Ramos (cell line): ENCODE data around the gene MIA3.
"Not testable (repeated sequence)": the region's sequence is repeated elsewhere in the genome, so short reads cannot be mapped to it uniquely, and the experiment has no call there.

Experiments used
- in situ Hi-C: fragments of 300-500 bp; cut with MboI; formaldehyde crosslinking; loops from one replicate; pipeline ENCODE4 v1.14.3; 2022; ENCODE audit warnings: low sequenced_read_pairs; ENCODE audit not compliant: unreplicated experiment

The MIA3 gene

DNA sequence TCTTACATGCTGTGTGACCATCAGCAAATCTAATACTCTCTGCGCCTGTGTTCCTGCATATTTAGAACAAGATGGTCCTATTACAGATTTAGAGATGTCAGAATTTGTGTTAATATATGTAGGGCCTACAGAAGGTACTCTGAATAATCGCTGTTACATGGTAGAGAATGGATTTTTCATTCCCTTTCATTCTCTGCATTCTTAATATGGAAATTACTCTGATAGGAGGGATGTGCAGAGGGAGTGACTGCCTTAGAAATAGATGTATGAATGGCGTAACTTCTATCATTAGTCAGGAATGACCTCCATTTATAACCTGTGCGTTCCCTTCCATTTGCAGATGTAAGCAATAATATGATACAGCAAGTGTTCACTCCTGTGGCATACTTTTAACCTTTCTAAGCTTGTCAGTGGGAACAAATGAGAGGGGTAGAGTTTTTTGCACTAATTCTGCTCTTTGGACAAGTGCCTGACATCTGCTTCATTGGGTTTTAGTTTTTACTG, 45.6 kb downstream of the MIA3 start:
- in situ Hi-C loops: no loop called here

- in situ Hi-C loops: no loop called here
Observed at GRCh38 chr1:222665964-222666363, 48.1 kb downstream of the MIA3 start.

DNA sequence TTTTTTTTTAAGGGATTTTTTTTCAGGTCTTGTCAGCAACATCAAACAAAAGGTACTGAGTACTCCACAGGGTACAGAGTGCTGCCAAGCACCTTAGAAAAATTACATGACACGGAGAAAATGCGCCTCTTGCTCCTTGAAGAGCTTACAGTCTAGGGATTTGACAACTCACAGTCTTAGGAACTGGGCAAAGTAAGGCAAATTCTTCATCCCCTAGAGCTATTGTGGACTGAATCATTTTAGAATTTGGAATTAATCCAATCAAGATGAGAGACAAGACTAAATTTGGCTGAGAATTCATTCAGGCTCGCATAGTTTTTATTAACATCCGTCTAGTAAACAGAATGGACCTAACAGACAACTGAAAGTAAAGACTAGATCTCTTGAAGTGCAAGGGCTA, 50.3 kb downstream of the MIA3 start:
- in situ Hi-C loops: not testable (repeated sequence)

GRCh38 chr1:222669107-222669506, 51.2 kb downstream of the MIA3 start:
- in situ Hi-C loops: not testable (repeated sequence)

DNA sequence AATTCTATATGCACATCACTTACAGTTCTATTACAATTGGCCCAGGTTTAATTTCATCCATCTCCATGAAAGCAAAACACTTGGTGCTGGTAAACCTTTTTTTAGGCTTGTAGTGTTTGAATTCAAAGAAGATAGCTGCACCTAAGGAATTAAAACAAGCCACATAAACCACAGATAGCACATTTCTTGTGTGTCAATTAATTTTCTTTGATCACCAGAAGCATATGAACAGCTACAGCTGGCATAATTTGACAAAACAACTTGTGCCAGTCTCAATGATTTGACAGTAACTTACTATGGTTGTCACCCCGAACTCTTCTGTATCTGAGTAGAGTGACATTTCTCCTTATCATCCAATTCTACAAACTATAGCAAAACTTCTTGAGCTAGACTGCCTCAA, 52.2 kb downstream of the MIA3 start:
- in situ Hi-C loops: no loop called here

DNA sequence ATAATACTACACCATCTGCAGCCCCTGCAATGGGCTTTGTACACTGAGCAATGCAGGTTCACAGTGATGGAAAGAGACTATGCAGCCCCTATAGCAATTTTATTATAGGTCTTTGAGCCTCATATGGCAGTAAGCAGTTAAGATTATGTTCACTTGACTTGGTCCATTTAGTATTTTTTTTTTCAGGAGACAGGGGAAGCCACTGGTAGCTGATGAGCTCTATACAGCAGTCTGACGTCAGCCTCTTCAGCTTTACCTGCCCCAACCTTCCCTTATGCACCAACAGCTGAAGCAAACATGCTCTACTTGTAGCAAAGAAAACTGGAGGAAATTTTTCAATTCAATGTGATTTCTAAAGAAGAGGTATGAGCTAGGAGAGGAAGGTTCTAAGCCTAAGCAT, 62.2 kb downstream of the MIA3 start:
- in situ Hi-C loops: no loop called here

DNA sequence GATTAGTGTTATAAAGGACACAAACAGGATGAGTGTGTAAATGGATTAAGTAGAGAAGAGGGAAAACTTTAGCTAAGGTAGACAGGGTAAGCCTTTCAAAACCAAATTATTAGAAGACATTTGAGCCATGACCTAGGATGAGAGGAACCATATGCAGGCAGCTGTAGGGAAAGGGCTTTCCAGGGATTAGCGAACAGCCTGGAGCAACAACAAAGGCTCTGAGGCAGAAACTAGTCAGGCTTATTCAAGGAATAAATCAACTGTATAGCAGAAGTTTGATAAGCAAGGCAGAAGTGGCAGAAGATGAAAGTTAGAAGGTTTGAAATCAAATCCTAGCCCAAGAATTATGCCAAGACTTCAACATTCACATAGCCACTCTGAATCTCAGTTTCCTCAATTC, 73.1 kb downstream of the MIA3 start:
- in situ Hi-C loops: no loop called here

DNA sequence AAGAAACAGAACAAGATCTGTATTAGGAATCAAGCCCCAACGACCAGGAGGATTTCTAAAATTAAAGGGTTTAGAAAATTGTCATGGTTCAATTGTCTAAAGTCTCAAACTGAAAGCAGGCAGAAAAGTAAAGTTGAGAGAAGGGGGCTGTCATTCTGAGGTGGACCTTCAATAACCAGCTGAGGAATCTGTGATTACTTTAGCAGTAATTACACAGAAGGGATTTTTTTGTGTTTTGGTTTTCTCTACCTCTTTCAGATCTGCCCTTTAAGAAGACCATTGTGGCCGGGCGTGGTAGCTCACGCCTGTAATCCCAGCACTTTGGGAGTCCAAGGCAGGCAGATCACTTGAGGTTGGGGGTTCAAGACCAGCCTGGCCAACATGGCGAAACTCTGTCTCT, 77.0 kb downstream of the MIA3 start:
- in situ Hi-C loops: no loop called here

GRCh38 chr1:222696741-222697140, 78.8 kb downstream of the MIA3 start:
- in situ Hi-C loops: no loop called here

DNA sequence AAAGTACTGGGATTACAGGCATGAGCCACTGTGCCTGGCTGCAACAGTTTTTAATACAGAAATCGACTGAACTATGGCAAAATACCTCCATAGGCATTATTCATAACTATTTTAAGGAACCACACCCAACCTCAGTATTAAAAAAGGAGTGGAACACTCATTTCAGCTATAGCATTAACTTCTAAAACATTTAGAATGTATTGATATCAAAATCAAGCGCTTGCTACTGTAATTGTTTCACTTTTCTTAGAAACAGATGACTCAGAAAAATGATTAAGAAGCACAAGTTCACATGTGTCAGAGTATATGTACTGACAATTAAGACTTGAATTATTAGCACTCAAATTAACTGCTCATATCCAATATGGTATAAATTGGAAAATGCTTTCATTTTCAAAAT, 79.3 kb downstream of the MIA3 start:
- in situ Hi-C loops: no loop called here

DNA sequence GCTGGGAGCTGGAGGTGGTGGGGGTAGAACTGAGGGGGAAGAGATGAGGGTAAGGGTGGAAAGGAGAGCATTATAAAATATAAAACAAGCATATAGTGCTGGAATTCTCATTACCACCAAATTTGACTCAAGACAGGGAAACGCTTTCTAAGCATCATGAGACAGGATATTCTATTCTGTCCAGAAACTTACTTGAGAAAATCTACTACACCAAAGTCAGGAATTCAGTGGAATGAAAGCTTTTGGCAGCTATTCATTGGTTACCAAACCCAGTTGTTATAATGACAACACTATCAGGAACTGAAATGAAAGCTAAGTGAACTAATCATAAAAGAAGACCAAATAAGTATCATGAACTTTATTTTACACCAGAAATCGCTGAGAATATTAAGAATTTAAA, 79.9 kb downstream of the MIA3 start:
- in situ Hi-C loops: no loop called here

DNA sequence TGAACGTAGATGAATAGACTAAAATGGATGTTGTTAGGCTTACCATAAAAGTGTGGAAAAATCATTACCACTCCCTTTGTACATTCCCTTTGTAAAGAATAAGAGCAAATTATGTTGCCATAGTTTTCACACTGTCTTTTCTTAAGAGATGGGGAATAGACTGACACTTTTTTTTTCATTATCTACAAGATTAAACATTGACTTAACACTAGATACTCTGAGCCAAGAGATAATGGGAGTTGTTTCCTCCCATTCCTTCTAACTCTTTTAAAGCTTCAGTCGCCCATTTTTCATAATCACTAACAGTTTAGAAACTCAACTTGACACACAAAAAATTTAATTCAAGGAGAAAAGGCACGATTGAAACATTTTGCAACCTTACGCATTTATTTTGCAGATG, 84.3 kb downstream of the MIA3 start:
- in situ Hi-C loops: no loop called here

DNA sequence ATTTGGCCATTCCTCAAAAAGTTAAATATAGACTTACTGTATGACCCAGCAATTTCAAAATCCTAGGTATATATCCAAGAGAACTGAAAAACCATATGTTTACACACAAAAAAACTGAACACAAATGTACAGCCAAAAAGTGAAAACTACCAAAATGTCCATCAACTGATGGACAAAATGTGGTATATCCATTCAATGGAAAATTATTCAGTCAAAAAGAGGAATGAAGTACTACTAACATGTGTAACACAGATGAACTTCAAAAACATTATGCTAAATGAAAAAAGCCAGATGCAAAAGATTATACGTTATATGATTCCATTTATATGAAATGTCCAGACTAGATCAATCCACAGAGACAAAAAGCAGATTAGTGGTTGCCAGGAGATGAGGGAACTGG, 86.4 kb downstream of the MIA3 start:
- in situ Hi-C loops: no loop called here

DNA sequence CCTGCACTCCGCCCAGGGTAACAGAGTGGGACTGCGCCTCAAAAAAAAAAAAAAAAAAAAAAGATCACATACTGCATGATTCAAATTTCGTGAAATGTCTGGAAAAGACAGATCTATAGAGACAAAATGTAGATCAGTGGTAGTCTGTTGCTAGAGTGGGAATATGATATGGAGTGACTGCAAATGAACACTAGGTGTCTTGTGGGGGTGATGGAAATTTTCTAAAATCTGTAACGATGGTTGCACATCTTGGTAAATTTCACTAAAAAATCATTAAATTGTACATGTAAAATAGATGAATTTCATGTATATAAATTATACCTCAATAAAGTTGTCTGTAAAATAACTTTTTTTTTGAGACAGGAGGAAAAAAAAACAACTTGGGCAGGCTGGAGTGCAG, 88.9 kb downstream of the MIA3 start:
- in situ Hi-C loops: no loop called here

DNA sequence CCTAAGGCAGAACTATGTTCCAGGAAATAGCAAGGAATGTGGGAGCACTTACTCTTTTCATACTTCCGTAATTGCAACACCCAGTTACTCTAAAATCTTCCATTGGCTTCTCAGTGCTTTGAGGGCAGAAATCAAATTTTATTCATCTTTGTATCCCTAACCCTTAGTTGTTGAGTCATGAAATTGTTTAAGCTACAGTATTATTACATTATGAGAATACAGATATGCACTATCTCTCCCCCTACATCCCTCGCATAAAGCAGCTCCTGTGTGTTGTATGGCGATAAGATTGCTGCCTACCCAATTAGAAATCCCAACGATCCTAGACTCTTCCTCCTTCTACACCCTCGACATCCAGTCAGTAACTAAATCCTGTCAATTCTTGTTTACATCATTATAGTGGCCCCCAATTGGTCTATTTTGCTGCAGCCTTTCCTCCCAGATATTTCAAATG, 91.8 kb downstream of the MIA3 start:
- in situ Hi-C loops: no loop called here

GRCh38 chr1:222711319-222712252, 93.7 kb downstream of the MIA3 start:
- in situ Hi-C loops: no loop called here

DNA sequence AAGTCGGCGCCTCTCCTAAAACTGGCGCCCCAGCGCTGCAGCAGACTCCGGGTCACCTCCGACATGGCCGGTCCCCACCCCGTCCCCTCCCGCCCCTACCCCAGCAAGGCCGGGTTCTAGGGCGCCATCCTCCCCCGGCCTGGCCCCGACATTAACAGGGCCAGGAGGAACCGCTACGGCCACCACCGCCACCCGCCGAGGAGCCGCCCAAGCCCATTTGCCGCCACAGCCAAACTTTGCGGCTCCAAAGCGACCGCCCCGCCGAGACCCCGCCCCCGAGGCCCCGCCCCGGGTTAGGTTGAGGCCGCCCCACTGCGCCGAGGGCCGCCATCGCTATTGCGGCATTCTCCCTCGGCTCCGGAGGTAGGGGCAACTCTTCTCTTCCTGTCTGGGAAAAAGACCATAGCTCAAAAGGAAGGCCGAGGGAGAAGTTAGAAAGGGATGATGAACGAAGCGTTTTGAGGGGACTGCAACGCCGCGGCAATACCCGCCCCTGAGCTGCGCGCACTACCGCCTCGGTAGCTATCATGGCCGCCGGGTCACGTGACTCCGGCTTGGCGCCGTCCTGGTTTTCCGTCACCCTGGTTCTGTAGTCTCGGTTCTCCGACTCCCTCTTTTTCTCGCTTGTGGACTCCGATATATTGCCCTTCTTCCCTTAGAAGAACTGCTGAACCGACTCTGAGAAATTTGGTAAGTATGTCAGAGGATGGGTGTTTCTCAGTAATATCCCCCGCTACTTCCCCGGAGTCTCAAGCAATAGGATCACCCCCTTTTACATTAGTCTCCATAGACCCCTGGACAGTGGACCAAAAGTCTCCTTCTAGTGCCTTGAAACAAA, 94.6 kb downstream of the MIA3 start, which contains the start of the genes AIDA and BROX:
TSS of gene AIDA (minus strand) at position 239 of the 838 bp plus-strand sequence. CDS start at position 65, 174 bp downstream.
TSS of gene BROX (plus strand) at position 312 of the 838 bp plus-strand sequence. CDS start 3,136 bp downstream, outside the sequence.
- in situ Hi-C loops: no loop called here

DNA sequence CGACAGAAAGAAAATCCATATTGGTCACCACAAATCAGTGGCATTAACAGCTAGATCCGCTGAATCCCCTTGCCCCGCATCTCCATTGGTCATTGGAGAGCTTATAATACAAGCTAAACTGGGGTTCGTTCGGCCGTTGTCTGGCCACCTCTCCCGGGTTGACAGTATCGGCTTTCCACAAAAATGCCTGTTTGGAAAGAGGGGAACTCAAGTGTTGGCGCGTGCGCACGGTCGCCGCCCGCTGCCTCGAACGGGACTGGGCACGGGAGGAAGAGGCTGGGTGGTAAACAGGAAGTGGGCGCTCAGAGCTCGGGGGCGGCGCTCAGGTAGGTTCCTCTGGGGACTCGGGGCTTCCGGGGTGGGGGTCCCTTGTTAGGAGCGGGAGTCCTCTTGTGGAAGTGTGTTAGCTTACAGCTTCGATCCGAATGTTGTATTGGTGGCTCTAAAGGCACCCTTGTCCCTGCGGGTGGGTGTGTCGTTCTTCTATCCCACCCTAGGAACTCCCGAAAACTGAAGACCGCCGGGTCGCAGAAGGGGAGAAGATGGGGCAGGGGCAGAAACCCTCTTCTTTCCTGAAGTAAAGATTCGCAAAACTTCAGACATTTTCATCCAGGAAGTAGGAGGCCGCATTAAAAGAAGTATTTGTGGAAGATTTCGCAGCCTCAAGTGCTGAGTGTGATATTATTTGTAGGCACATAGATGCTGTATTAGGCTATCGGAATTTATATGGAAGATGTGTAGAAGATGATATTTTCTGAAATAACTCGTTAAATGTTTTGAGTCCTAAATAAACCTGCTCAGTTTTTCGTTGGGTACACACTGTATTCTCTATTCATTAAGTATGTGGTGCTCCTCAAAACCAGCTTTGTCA, 95.4 kb downstream of the MIA3 start:
- in situ Hi-C loops: no loop called here

GRCh38 chr1:222716393-222716792, 98.5 kb downstream of the MIA3 start:
- in situ Hi-C loops: no loop called here
